Left forelimb (tissue), 1 donor: ENCODE results near the gene KRTAP10-10.
"Not testable (repeated sequence)": the region's sequence is repeated elsewhere in the genome, so short reads cannot be mapped to it uniquely, and the experiment has no call there.

ENCODE experiments used
- DNase-seq: peaks from one replicate; pipeline ENCODE4 v3.0.0-alpha.2; 2018; ENCODE audit warnings: low spot score

Gene KRTAP10-10

DNA sequence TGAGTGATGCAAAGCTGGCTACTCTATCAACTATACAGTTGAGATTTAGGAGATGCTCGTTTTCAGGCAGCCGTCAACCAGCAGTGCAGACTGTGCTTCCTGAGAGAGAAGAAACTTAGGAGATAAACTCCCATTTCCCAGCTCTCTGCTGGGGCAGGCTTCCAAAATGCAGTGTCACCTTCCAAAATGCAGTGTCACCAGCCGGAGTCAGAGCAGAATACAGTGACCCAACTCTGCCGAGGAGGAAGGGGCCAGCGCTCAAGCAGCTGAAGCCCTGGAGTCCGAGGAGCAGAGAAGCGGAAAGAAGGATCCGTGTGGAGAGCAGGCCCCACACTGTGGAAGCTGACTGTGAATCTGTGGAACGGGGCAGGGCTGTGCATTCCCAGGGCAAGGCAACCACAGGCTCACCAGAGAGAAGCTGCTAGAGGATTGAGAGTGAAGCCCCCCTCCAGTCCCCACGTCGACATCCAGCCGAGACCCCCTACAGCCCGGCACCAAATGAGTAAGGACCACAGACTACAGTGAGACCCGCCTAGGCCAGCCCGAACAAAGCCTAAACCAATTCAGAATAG lies 45.5 kb downstream of the KRTAP10-10 start:
- no peak for DNase-seq

DNA sequence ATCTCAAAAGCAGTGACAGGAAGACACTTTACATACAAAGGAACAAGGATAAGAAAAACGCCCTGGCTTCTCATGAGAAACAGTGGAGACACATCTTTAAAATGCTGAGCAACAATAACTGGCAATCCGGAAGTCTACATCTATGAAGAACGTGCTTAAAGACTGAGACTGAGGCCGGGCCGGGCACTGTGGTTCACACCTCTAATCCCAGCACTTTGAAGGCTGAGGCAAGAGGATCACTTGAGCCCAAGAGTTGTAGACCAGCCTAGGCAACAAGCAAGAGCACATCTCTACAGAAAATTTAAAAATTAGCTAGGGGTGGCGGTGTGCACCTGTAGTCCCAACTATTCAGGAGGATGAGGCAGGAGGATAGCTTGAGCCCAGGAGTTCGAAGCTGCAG lies 46.9 kb downstream of the KRTAP10-10 start:
- DNase-seq = no peak

DNA sequence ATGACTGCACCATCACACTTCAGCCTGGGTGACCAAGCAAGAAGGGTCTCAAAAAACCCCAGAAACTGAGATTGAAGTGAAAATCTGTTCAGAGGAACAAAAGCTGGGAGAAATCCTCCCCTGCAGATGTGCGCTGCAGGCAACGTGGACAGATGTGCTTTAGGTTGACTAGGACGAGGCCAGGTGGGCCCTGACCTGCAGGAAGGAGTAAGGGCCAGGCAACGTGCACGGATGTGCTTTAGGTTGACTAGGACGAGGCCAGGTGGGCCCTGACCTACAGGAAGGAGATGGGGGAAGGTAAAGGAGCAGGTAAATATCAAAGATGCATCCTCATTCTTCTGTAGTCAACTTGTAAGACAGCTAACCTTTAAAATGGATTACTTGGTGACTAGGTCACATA lies 47.3 kb downstream of the KRTAP10-10 start:
- DNase-seq = no peak

DNA sequence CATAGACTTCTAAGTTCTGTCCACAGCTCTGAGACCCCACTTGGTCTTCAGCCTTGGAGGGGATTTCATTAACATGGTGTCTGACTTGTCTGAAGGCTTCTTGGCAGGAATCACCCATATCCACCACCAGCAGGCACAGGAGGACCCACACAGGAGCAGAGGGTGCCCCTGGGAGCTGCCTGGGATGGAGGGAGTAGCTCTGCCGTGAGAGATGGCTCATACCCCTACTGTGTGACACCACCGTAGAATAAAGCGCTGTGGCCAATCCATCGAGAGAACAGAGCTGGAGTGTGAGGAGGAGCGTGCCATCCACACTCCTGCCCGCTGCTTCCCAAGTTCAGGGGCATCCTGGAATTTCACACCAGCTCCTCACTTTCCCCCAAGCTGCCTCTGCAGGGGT lies 47.9 kb downstream of the KRTAP10-10 start:
- not testable (repeated sequence) for DNase-seq

DNA sequence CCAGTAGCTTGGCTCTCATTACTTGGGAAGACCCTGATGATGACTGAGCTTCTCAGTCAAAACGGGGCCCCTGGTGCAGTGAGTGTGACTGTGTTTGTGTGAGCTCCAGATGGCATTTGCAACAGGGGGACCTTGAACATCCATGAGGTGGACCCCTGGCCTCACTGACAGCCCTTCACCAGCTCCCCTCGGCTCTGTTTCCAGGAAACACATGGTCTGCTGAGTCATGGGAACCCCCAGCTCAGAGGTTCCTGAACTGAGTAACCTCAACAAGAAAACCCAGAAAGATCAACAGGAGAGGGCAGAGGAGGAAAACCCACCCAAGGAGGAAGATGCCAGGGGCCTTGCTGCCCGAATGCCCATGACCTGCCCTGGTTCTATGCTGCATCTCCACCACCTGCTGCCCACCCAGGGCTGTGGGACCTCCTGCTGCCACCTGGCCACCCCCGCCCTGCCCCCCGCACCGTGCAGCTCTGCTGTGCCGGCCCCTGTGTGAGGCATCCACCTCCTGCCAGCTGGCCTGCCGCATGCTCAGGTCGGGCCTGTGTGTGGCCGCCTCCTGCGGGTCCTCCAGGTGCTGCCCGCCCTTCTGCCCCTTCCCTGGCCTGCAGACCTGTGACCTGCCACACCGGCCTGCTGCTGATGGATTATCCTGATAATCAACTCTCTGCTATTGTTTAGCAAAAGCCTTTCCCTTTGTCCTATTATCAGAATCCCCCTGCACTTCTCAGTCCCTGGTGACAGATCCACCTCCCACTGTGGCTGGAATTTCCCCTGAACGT lies 49.0 kb downstream of the KRTAP10-10 start:
- DNase-seq = no peak

DNA sequence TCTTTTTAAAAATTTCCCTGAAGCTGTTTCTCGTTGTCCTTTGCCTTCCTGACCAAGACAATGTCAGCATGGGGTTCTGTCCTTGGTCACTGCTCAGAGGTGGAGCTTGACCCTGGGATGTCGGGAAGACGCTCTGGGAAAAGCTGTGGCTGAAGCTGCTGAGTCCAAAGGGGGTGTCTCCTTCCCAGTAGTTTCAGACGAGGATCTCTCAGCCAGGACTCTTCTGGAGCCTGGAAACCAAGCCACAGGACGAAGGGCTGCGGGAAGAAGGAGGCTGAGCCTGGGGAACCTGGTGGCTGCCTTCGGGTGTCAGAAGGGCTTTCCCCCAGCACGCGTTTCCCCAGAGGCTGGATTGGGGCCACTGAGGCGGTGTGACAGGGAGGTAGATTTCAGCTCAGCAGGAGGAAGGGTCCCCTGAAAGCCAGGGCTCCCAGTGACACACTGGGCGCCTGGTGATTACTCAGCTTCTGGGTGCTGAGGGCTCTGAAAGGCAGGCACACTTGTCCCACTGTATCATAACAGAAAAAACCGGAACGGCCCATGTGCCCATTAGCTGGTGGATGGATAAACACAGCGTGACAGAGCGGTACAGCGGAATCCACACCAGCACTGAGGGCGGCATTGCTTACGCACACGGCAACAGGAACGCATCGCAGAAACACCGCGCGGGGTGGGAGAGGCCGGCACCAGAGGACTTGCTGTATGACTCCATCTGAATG lies 49.8 kb downstream of the KRTAP10-10 start:
- DNase-seq = peak; percentile 50

DNA sequence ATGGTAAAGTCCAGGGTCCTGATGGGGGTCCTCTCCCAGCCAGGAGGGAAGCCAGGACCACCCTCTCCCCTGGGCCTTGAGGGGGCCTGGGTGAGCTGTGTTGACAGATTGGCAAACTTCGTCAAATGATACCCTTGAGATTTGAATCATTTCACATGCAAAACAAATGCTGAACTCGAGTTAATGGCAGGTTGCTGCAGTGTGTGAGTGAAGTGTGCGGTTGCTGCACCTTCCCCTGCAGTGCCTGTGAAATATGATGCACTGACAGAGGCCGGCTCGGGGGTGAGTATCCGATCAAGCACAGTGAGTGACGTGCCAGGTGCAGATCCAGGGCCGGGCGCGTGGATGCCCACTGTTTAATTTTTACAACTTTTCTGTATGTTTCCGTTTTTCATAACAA lies 50.5 kb downstream of the KRTAP10-10 start:
- peak; percentile 55 for DNase-seq
